CD4-positive, CD25-positive, alpha-beta regulatory T cell (primary cell): ENCODE results near the gene LRRC49. TPM values are rescaled to one million over a fixed set of nuclear protein-coding genes. Genes with fewer than 3 reads are reported as not detected.
"Not testable (repeated sequence)": the region's sequence is repeated elsewhere in the genome, so short reads cannot be mapped to it uniquely, and the experiment has no call there.

ENCODE experiments used
- ATAC-seq, 2 donors: fragments of 150-1000 bp; cut with Tn5 transposase; one replicate each; pipeline ENCODE4 v1.10.0; 2021; ENCODE audit warnings: low read depth in 2 of 2, moderate number of reproducible peaks in 2 of 2, moderate library complexity in 1 of 2
- DNase-seq, 3 donors: peaks; one replicate each; pipeline versions ENCODE4 v3.0.0 to v3.0.0-alpha.2; 2012 to 2022; ENCODE audit warnings: mixed read lengths in 1 of 3
- H3K27ac ChIP-seq: one replicate; pipeline ENCODE4 v1.7.0; 2013; ENCODE audit warnings: mild to moderate bottlenecking, low read length; ENCODE audit not compliant: insufficient read depth, poor library complexity, severe bottlenecking
- H3K27me3 ChIP-seq: one replicate; pipeline ENCODE4 v1.7.0; 2013; ENCODE audit warnings: low read length; ENCODE audit not compliant: control insufficient read depth, insufficient read depth
- H3K36me3 ChIP-seq: one replicate; pipeline ENCODE4 v1.7.0; 2013; ENCODE audit warnings: mild to moderate bottlenecking, low read length, moderate library complexity; ENCODE audit not compliant: control insufficient read depth, insufficient read depth
- H3K4me1 ChIP-seq: 2 replicates; pipeline ENCODE4 v1.7.0; 2013; ENCODE audit warnings: mild to moderate bottlenecking, low read length; ENCODE audit not compliant: insufficient read depth, control insufficient read depth, poor library complexity, severe bottlenecking
- H3K4me3 ChIP-seq: one replicate; pipeline ENCODE4 v1.7.0; 2013; ENCODE audit warnings: low read depth, mild to moderate bottlenecking, low read length, moderate library complexity
- H3K9me3 ChIP-seq, 2 experiments: 1 replicate in 1 of 2; 2 replicates in 1 of 2; pipeline ENCODE4 v1.7.0; 2013; ENCODE audit warnings: low read length in 2 of 2, mild to moderate bottlenecking in 1 of 2, moderate library complexity in 1 of 2; ENCODE audit not compliant: control insufficient read depth in 2 of 2
- H3K27ac Mint-ChIP-seq, 3 donors: one replicate each; pipeline ENCODE4 v1.8.0; 2020 to 2022; ENCODE audit warnings: mild to moderate bottlenecking in 3 of 3, mixed read lengths in 3 of 3, moderate library complexity in 2 of 3
- H3K27me3 Mint-ChIP-seq: one replicate; pipeline ENCODE4 v1.8.0; 2022; ENCODE audit warnings: mild to moderate bottlenecking, mixed read lengths
- H3K36me3 Mint-ChIP-seq: one replicate; pipeline ENCODE4 v1.8.0; 2020; ENCODE audit warnings: mixed read lengths
- H3K4me1 Mint-ChIP-seq, 4 donors: one replicate each; pipeline ENCODE4 v1.8.0; 2020 to 2022; ENCODE audit warnings: mixed read lengths in 4 of 4, mild to moderate bottlenecking in 1 of 4
- H3K4me3 Mint-ChIP-seq, 4 donors: one replicate each; pipeline ENCODE4 v1.8.0; 2020 to 2022; ENCODE audit warnings: mild to moderate bottlenecking in 4 of 4, mixed read lengths in 4 of 4, moderate library complexity in 3 of 4
- H3K9me3 Mint-ChIP-seq, 7 donors: one replicate each; pipeline ENCODE4 v1.8.0; 2020 to 2022; ENCODE audit warnings: mixed read lengths in 7 of 7, mild to moderate bottlenecking in 3 of 7, moderate library complexity in 2 of 7
- polyA plus RNA-seq, 4 donors: library from polyadenylated mRNA; unstranded; fragments of 300-500 nt; fragmentation: Illumina TruSeq; gene quantifications; one replicate each; pipeline ENCODE4 v1.2.3, GENCODE V29; 2021
- total RNA-seq: library from RNA; stranded (reverse); gene quantifications from one replicate; pipeline ENCODE4 v1.2.3, GENCODE V29; 2022

Gene LRRC49
- total and polyA plus RNA-seq, 5 donors from 2014 or later: 0.34 TPM; not detected in 4

GRCh38 chr15:70854666-70854976 is 38.0 kb upstream of the LRRC49 start:
- Histone ChIP-seq H3K27ac (no peak overlapping the region), H3K4me3 (no peak overlapping the region), H3K36me3 (no peaks in the 10 kb centered on the region), H3K27me3 (peaks cover 19% of the 10 kb centered on the region), H3K9me3 (no peaks in the 10 kb centered on the region), H3K4me1 (no peaks in the 10 kb centered on the region)
- Mint-ChIP-seq H3K27me3 (peaks cover 75% of the 10 kb centered on the region), H3K27ac (no peak overlapping the region), H3K36me3 (no peaks in the 10 kb centered on the region), H3K4me3 (peak overlapping the region in 3 of 4 donors; percentile 61 to 78 (median 77)), H3K4me1 (peaks cover 0 to 10% (median 3%) of the 10 kb centered on the region in 4 donors), H3K9me3 (peaks cover 0 to 4% (median 0%) of the 10 kb centered on the region in 7 donors)
- DNase-seq (no peak), ATAC-seq (no peak)

- Histone ChIP-seq H3K36me3 (no peaks in the 10 kb centered on the region), H3K27me3 (peaks cover 15% of the 10 kb centered on the region), H3K27ac (no peak overlapping the region), H3K9me3 (no peaks in the 10 kb centered on the region), H3K4me3 (no peak overlapping the region), H3K4me1 (no peaks in the 10 kb centered on the region)
- no peak for ATAC-seq
- peaks cover 64% of the 10 kb centered on the region for H3K27me3 Mint-ChIP-seq
- DNase-seq: no peak
- H3K9me3 Mint-ChIP-seq: peaks cover 0 to 4% (median 0%) of the 10 kb centered on the region in 7 donors
- H3K27ac Mint-ChIP-seq: no peak overlapping the region
- no peaks in the 10 kb centered on the region for H3K36me3 Mint-ChIP-seq
- H3K4me3 Mint-ChIP-seq: no peak overlapping the region
- H3K4me1 Mint-ChIP-seq: peaks cover 0 to 10% (median 3%) of the 10 kb centered on the region in 4 donors
These were observed 36.9 kb upstream of the LRRC49 start for GRCh38 chr15:70855764-70856163.

- Histone ChIP-seq H3K9me3 (no peaks in the 10 kb centered on the region), H3K27ac (no peak overlapping the region), H3K36me3 (no peaks in the 10 kb centered on the region), H3K4me3 (no peak overlapping the region), H3K27me3 (peaks cover 14% of the 10 kb centered on the region), H3K4me1 (no peaks in the 10 kb centered on the region)
- no peak for ATAC-seq
- H3K4me3 Mint-ChIP-seq: no peak overlapping the region
- DNase-seq: no peak
- H3K36me3 Mint-ChIP-seq: no peaks in the 10 kb centered on the region
- H3K27ac Mint-ChIP-seq: no peak overlapping the region
- peaks cover 58% of the 10 kb centered on the region for H3K27me3 Mint-ChIP-seq
- peaks cover 0 to 10% (median 3%) of the 10 kb centered on the region in 4 donors for H3K4me1 Mint-ChIP-seq
- peaks cover 0 to 4% (median 0%) of the 10 kb centered on the region in 7 donors for H3K9me3 Mint-ChIP-seq
These were observed 36.3 kb upstream of the LRRC49 start for GRCh38 chr15:70856177-70856883.

DNA sequence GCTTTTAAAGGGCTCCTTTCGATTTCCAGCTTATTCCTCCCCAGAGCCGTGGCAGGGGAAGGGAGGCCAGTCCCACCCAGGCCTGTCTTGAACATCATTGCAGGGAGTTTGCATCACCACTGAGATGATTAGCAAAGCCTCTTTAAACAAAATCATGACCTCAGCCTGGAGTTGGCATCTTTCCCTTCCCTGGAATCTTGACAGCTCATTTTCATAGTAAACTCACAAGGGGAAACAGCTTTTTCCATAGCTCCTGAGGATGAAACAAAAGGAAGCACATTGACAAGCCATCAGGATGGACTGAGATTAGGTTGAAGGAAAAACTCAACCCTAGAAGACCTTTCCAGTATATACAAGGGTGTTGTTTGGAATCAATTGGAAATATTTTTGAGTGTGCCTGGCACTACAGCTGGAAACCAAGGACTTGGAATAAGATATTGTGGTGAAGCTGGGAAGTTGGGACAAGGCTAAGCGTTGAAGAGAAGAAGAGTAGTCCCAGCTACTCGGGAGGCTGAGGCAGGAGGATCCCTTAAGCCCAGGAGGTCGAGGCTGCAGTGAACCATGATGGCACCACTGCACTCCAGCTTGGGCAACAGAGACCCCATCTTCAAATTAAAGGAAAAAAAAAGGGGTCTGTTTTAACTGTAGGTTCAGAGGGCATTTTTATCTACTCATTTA is 35.6 kb upstream of the LRRC49 start:
- no peak overlapping the region for H3K27ac Mint-ChIP-seq
- H3K4me3 Mint-ChIP-seq: no peak overlapping the region
- peaks cover 7% of the 10 kb centered on the region for H3K27me3 ChIP-seq
- no peak overlapping the region for H3K27ac ChIP-seq
- peaks cover 53% of the 10 kb centered on the region for H3K27me3 Mint-ChIP-seq
- H3K4me3 ChIP-seq: no peak overlapping the region
- H3K4me1 Mint-ChIP-seq: peaks cover 0 to 10% (median 3%) of the 10 kb centered on the region in 4 donors
- H3K36me3 ChIP-seq: no peaks in the 10 kb centered on the region
- no peaks in the 10 kb centered on the region for H3K4me1 ChIP-seq
- ATAC-seq (no peak), DNase-seq (no peak)
- no peaks in the 10 kb centered on the region for H3K9me3 ChIP-seq
- H3K36me3 Mint-ChIP-seq: no peaks in the 10 kb centered on the region
- peaks cover 0 to 4% (median 0%) of the 10 kb centered on the region in 7 donors for H3K9me3 Mint-ChIP-seq

DNA sequence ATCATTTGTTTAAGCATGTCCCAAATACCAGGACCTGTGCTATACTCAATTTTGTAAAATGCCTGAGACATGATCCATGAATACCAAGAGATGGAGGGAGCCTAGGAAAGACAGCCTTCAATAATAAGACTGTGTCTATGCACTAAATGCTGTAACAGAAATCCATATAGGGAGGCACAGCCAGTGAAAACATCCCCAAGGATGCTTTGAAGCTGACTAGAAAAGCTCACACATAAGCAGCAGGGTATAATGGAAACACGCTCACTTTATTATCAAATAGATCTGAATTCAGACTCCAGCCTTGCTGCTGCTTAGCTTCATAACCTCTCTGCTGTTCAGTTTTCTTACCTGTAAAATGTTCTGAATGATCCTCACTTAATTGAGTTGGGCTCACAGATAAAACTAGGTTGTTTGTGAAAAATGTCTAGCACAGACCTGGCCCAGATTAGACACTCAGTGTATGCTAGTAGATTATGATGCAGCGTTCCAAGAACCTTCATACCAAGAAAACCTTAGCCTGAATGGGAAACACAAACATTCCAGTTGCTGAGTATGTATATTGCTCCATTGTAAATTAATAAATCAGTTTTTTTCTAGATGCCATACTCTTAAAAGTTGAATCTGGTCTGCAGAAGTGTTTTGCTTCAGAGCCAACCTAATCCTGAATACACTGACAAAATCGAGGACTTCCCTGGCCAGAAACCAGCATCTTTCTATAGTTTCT is 34.9 kb upstream of the LRRC49 start:
- H3K27me3 Mint-ChIP-seq: peaks cover 48% of the 10 kb centered on the region
- H3K4me3 ChIP-seq: no peak overlapping the region
- peaks cover 0 to 4% (median 0%) of the 10 kb centered on the region in 7 donors for H3K9me3 Mint-ChIP-seq
- no peak for ATAC-seq
- no peaks in the 10 kb centered on the region for H3K36me3 Mint-ChIP-seq
- H3K4me1 Mint-ChIP-seq: peaks cover 0 to 10% (median 3%) of the 10 kb centered on the region in 4 donors
- no peak for DNase-seq
- H3K4me3 Mint-ChIP-seq: no peak overlapping the region
- no peaks in the 10 kb centered on the region for H3K9me3 ChIP-seq
- no peak overlapping the region for H3K27ac Mint-ChIP-seq
- no peaks in the 10 kb centered on the region for H3K36me3 ChIP-seq
- no peak overlapping the region for H3K27ac ChIP-seq
- H3K27me3 ChIP-seq: peaks cover 2% of the 10 kb centered on the region
- no peaks in the 10 kb centered on the region for H3K4me1 ChIP-seq

- H3K4me3 Mint-ChIP-seq, H3K27ac Mint-ChIP-seq, H3K4me3 ChIP-seq, ATAC-seq, H3K9me3 ChIP-seq, DNase-seq, H3K36me3 Mint-ChIP-seq, H3K4me1 Mint-ChIP-seq, H3K27me3 ChIP-seq, H3K9me3 Mint-ChIP-seq, H3K36me3 ChIP-seq, H3K27ac ChIP-seq, H3K4me1 ChIP-seq: not testable (repeated sequence)
- H3K27me3 Mint-ChIP-seq: peaks cover 43% of the 10 kb centered on the region
These were observed 33.9 kb upstream of the LRRC49 start for GRCh38 chr15:70858614-70859321.

GRCh38 chr15:70859322-70859908 is 33.2 kb upstream of the LRRC49 start:
- no peaks in the 10 kb centered on the region for H3K36me3 ChIP-seq
- no peak overlapping the region for H3K27ac ChIP-seq
- H3K27me3 ChIP-seq: no peaks in the 10 kb centered on the region
- H3K4me1 ChIP-seq: no peaks in the 10 kb centered on the region
- Mint-ChIP-seq H3K27me3 (peaks cover 40% of the 10 kb centered on the region), H3K4me3 (no peak overlapping the region), H3K36me3 (no peaks in the 10 kb centered on the region), H3K4me1 (peaks cover 0 to 4% (median 1%) of the 10 kb centered on the region in 4 donors), H3K9me3 (peaks cover 0 to 2% (median 0%) of the 10 kb centered on the region in 7 donors), H3K27ac (no peak overlapping the region)
- no peaks in the 10 kb centered on the region for H3K9me3 ChIP-seq
- ATAC-seq (no peak), DNase-seq (no peak)
- H3K4me3 ChIP-seq: no peak overlapping the region
